Activated T-cell treated with anti-CD3 and anti-CD28 coated beads, Interleukin-2, amount 50 U/mL, for 24 hours (primary cell): ENCODE data around the gene RAB44.
"Not testable (repeated sequence)": the region's sequence is repeated elsewhere in the genome, so short reads cannot be mapped to it uniquely, and the experiment has no call there.

Experiments
- DNase-seq: peaks from one replicate; pipeline ENCODE4 v3.0.0-alpha.2; 2020
- H3K27ac Mint-ChIP-seq: 2 replicates; pipeline ENCODE4 v1.8.0; 2020; ENCODE audit warnings: mild to moderate bottlenecking, mixed read lengths
- H3K27me3 Mint-ChIP-seq: 2 replicates; pipeline ENCODE4 v1.8.0; 2020; ENCODE audit warnings: mixed read lengths
- H3K36me3 Mint-ChIP-seq: 2 replicates; pipeline ENCODE4 v1.8.0; 2020; ENCODE audit warnings: low read depth, mixed read lengths
- H3K4me1 Mint-ChIP-seq: 2 replicates; pipeline ENCODE4 v1.8.0; 2020; ENCODE audit warnings: low read depth, mixed read lengths
- H3K4me3 Mint-ChIP-seq: 2 replicates; pipeline ENCODE4 v1.8.0; 2020; ENCODE audit warnings: mild to moderate bottlenecking, moderate library complexity, mixed read lengths
- H3K9me3 Mint-ChIP-seq: 2 replicates; pipeline ENCODE4 v1.8.0; 2020; ENCODE audit warnings: mixed read lengths

Gene RAB44

DNA sequence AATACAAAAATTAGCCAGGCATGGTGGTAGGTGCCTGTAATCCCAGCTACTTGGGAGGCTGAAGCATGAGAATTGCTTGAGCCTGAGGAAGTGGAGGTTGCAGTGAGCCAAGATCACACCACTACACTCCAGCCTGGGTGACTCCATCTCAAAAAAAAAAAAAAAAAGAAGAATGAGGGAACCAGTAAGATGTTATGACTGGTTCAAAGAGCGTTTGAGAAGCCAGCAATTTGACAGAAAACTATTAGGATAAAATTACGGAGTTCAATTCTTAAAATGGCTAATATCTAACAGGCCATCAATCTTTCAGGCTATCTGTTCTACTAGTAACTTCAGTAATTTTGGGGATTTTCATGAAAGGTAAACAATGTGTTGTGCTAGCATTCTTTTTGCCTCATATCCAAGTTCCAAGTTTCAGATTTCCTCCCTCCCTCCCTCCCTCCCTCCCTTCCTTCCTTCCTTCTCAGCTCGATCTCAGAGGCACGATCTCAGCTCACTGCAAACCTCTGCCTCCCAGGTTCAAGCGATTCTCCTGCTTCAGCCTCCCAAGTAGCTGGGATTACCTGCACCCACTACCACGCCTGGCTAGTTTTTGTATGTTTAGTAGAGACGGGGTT lies 7.4 kb downstream of the RAB44 start:
- H3K9me3 Mint-ChIP-seq, DNase-seq, H3K27me3 Mint-ChIP-seq, H3K4me3 Mint-ChIP-seq, H3K27ac Mint-ChIP-seq, H3K4me1 Mint-ChIP-seq, H3K36me3 Mint-ChIP-seq: not testable (repeated sequence)

GRCh38 chr6:36706339-36706738 lies 8.7 kb downstream of the RAB44 start:
- peaks cover 2% of the 10 kb centered on the region for H3K4me1 Mint-ChIP-seq
- H3K27ac Mint-ChIP-seq: no peak overlapping the region
- no peaks in the 10 kb centered on the region for H3K36me3 Mint-ChIP-seq
- H3K27me3 Mint-ChIP-seq: no peaks in the 10 kb centered on the region
- H3K4me3 Mint-ChIP-seq: no peak overlapping the region
- no peak for DNase-seq
- H3K9me3 Mint-ChIP-seq: no peaks in the 10 kb centered on the region

- Mint-ChIP-seq H3K4me1 (peaks cover 3% of the 10 kb centered on the region), H3K9me3 (no peaks in the 10 kb centered on the region), H3K27me3 (no peaks in the 10 kb centered on the region), H3K27ac (no peak overlapping the region), H3K36me3 (no peaks in the 10 kb centered on the region), H3K4me3 (no peak overlapping the region)
- peak; percentile 9 for DNase-seq
Observed at GRCh38 chr6:36712816-36713215, 15.2 kb downstream of the RAB44 start.

- H3K4me1 Mint-ChIP-seq: peaks cover 3% of the 10 kb centered on the region
- no peaks in the 10 kb centered on the region for H3K27me3 Mint-ChIP-seq
- no peaks in the 10 kb centered on the region for H3K9me3 Mint-ChIP-seq
- H3K36me3 Mint-ChIP-seq: no peaks in the 10 kb centered on the region
- peak; percentile 21 for DNase-seq
- no peak overlapping the region for H3K27ac Mint-ChIP-seq
- H3K4me3 Mint-ChIP-seq: no peak overlapping the region
Observed at GRCh38 chr6:36713846-36714245, 16.2 kb downstream of the RAB44 start.

DNA sequence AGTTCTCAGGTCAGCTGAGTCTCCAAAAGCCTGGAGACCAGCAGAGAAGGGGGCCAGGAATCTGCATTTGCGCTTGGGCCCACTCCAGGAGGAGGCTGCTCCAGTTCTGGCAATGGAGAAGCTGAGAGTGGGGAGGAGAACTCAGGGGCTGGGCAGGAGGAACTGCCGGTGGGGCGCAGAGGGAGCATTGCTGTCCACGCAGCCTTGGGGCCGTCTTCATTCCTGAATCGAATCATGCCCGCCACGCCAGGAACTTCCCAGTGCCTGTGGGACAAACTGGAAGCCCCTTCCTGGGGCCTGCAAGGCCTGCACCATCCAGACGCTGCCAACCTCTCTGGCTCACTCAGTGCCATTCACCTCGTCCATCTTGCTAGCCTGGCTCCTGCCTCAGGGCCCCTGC lies 16.9 kb downstream of the RAB44 start:
- H3K9me3 Mint-ChIP-seq: no peaks in the 10 kb centered on the region
- H3K27ac Mint-ChIP-seq: no peak overlapping the region
- H3K36me3 Mint-ChIP-seq: no peaks in the 10 kb centered on the region
- DNase-seq: no peak
- no peaks in the 10 kb centered on the region for H3K27me3 Mint-ChIP-seq
- H3K4me3 Mint-ChIP-seq: no peak overlapping the region
- peaks cover 3% of the 10 kb centered on the region for H3K4me1 Mint-ChIP-seq

- no peak for DNase-seq
- no peak overlapping the region for H3K4me3 Mint-ChIP-seq
- H3K27me3 Mint-ChIP-seq: no peaks in the 10 kb centered on the region
- no peak overlapping the region for H3K27ac Mint-ChIP-seq
- H3K4me1 Mint-ChIP-seq: peaks cover 3% of the 10 kb centered on the region
- H3K9me3 Mint-ChIP-seq: no peaks in the 10 kb centered on the region
- no peaks in the 10 kb centered on the region for H3K36me3 Mint-ChIP-seq
Observed at GRCh38 chr6:36715469-36715868, 17.8 kb downstream of the RAB44 start.

DNA sequence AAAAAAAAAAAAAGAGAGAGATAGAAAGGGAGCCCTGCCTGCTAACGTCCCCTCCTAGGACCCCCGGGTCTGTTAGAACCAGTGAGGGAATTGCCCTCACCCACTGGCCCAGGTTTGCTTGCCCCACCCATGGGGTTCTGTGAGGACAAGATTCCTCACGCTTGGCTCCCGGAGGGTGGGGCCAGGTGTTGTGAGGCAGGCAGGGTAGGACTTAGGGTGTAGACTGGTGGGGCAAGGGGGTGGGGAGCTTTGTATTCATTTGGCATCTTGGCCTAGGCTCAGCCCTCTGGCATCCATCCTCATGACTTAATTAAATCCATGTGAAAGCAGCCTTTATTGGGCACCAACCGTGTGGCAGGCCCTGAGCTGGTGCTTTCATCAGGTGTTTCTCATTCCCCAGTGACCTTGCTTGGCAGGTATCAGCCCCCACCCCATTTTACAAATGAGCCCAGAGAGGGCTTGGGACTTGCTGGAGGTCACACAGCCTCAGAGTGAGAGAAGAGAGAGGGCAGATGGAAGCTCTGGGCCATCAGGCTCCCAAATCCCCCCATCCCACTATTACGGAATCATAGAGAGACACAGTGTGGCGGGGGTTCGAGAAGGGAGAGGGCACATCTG lies 19.0 kb downstream of the RAB44 start:
- Mint-ChIP-seq H3K27me3 (no peaks in the 10 kb centered on the region), H3K4me1 (peaks cover 3% of the 10 kb centered on the region), H3K27ac (no peak overlapping the region), H3K36me3 (no peaks in the 10 kb centered on the region), H3K9me3 (no peaks in the 10 kb centered on the region), H3K4me3 (no peak overlapping the region)
- DNase-seq: no peak

- H3K27me3 Mint-ChIP-seq: no peaks in the 10 kb centered on the region
Observed at GRCh38 chr6:36717231-36717825, 19.7 kb downstream of the RAB44 start.

DNA sequence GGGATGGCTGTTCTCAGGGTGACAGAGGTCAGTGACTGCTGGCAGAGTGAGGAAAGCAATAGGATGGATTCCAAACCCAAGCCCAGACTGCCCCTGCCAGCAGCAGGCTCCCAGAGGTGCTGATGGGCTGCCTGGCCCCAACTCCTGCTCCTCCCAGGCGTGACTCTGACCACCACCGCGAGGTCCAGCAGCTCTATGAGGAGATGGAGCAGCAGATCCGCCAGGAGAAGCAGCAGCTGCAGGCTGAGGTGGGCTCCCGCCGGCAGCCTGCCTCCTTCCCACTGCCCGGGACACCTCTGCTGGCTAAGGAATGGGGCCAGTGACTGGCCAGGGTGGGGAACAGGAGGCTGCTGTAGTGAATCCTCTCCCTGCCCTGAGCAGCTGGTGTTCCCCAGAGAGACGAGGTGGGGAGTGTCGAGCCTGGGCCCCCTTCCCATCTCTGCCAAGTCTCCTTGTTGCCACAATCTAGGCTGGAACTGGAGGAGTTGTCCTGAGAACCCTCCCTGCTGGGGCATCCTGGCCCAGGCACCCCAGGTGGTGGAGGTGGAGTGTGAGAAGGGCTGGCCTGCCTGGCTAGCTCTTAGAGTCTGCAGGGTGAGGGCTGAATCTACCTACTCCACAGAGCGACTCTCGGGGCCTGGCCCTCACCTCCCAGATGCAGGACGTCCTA lies 20.4 kb downstream of the RAB44 start:
- no peak for DNase-seq
- no peak overlapping the region for H3K4me3 Mint-ChIP-seq
- no peaks in the 10 kb centered on the region for H3K27me3 Mint-ChIP-seq
- no peak overlapping the region for H3K27ac Mint-ChIP-seq
- H3K9me3 Mint-ChIP-seq: no peaks in the 10 kb centered on the region
- H3K36me3 Mint-ChIP-seq: no peaks in the 10 kb centered on the region
- no peaks in the 10 kb centered on the region for H3K4me1 Mint-ChIP-seq

More at GRCh38 chr6:36717231-36717825, 19.7 kb downstream of the RAB44 start:
- Mint-ChIP-seq H3K4me1 (peaks cover 3% of the 10 kb centered on the region), H3K27ac (no peak overlapping the region), H3K9me3 (no peaks in the 10 kb centered on the region), H3K4me3 (no peak overlapping the region), H3K36me3 (no peaks in the 10 kb centered on the region)
- DNase-seq: no peak

DNA sequence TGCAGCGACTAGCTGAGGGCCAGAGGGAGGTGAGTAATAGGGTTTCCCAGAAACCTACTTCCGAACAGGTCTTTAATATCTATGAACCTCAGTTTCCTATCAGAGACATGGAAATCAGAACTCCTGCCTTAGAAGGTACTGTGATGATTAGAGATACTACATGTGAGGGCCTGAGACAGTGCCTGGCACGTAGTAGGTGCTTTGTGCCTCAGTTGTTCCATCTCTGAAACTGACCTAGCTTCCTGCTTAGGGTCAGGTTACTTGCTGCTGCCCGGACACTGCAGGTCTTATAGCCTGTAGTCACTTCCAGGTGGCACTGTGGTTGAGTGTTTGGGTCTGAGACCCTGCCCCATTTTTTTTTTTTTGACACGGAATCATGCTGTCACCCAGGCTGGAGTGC lies 20.9 kb downstream of the RAB44 start:
- H3K4me1 Mint-ChIP-seq: no peaks in the 10 kb centered on the region

DNA sequence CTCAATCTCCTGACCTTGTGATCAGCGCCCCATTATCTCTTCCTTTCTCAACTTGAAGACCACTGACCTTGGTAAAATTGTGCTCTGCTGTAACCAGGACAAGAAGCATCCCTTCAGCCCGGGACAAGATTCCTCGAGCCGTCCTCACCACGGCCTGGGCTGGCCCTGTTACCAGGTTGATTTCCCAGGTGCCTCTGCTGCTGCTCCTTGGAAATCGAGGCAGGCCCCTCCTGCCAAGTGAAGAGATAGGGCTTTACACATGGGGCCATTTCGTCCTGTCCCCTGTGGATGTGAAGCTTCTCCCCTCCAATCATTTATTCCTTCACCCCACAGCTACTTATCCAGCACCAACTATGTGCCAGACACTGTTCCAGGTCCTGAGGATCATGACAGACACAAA lies 21.5 kb downstream of the RAB44 start:
- Mint-ChIP-seq H3K27ac (no peak overlapping the region), H3K36me3 (no peaks in the 10 kb centered on the region), H3K4me3 (no peak overlapping the region), H3K27me3 (no peaks in the 10 kb centered on the region), H3K9me3 (no peaks in the 10 kb centered on the region), H3K4me1 (no peaks in the 10 kb centered on the region)
- no peak for DNase-seq

More for the DNA sequence above, 20.9 kb downstream of the RAB44 start:
- H3K27ac Mint-ChIP-seq: no peak overlapping the region
- no peaks in the 10 kb centered on the region for H3K36me3 Mint-ChIP-seq
- no peak overlapping the region for H3K4me3 Mint-ChIP-seq
- no peaks in the 10 kb centered on the region for H3K9me3 Mint-ChIP-seq
- H3K27me3 Mint-ChIP-seq: no peaks in the 10 kb centered on the region
- no peak for DNase-seq

DNA sequence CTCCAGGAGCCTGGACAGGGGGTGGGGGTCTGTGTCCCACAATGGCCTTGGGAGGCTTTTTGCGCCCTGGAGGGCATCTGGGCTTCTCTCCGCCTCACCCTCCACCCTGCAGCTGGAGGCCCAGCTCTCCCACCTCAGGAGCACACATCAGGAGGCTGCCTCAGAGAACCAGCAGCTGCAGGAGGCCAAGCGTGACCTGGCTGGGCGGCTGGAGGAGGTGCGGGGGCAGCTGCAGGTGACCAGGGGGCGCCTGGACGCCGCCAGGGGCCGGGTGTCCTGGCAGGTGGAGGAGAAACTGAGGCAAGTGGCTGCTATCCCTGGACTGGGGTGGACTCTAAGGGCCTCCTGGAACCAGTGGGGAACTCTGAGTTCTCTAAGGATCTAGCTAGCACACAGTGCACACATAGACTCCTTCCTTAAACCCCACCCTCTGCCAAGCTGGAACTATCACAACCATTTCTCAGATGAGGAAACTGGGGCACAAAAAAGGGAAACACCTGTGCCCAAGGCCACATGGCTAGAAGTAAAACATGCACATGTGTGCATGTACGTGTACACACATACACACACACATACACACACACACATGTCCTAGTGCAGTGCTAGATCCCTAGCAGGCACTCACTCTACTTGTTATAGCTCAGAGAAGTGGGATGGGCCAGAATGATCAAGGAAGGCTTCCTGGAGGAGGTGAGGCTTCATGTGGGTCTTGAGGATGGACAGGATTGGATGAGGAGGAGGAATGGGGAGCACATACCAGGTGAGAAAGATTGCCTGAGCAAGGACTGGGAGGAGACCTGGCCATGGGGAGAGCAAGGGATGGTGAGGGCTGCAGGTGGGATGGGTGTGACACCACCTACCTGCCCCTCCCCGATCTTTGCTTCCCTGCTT lies 22.9 kb downstream of the RAB44 start:
- DNase-seq: no peak
- no peak overlapping the region for H3K4me3 Mint-ChIP-seq
- no peaks in the 10 kb centered on the region for H3K27me3 Mint-ChIP-seq
- H3K9me3 Mint-ChIP-seq: no peaks in the 10 kb centered on the region
- no peaks in the 10 kb centered on the region for H3K36me3 Mint-ChIP-seq
- peak overlapping the region; percentile 14 for H3K27ac Mint-ChIP-seq
- peaks cover 3% of the 10 kb centered on the region for H3K4me1 Mint-ChIP-seq

DNA sequence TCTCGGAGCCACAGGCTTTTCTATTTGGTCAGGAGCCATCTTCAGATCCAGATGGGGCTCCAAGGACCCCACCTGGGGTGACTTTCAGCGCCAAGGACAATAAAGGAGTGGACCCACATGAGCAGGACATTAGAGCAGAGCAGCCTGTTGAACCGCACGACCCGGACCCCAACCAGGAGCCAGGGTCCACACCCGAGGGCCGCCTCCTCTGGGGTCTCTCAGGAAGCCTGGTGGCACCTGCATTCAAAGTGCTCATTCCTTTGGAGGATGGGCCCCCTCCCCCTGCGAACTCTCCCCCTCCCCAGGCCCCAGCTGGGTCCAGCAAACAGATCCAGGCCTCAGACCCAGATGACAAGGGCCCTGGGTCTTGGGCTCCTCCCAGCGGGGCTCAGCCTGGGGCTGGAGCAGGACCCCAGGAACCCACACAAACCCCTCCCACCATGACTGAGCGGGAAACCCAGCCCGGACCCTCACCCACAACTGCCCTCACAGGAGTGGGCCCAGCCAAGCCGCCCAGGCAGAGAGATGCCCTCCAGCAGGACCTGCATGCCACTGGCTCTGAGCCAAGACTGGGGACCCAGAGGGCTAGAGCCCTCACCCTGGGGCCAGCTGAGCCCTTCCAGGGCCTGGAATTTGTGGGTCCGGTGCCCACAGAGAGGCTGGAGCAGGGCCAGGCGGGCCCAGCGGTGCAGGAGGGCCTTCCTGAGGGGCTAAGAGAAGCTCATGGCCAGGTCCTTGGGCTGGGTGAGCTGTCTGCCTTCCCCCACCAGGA lies 23.9 kb downstream of the RAB44 start:
- no peaks in the 10 kb centered on the region for H3K9me3 Mint-ChIP-seq
- no peaks in the 10 kb centered on the region for H3K36me3 Mint-ChIP-seq
- H3K27me3 Mint-ChIP-seq: no peaks in the 10 kb centered on the region
- no peak overlapping the region for H3K4me3 Mint-ChIP-seq
- no peak overlapping the region for H3K27ac Mint-ChIP-seq
- H3K4me1 Mint-ChIP-seq: peaks cover 6% of the 10 kb centered on the region
- DNase-seq: no peak

GRCh38 chr6:36722365-36722764 lies 24.7 kb downstream of the RAB44 start:
- H3K4me1 Mint-ChIP-seq: peaks cover 14% of the 10 kb centered on the region
- H3K9me3 Mint-ChIP-seq: no peaks in the 10 kb centered on the region
- no peak overlapping the region for H3K27ac Mint-ChIP-seq
- no peaks in the 10 kb centered on the region for H3K36me3 Mint-ChIP-seq
- H3K27me3 Mint-ChIP-seq: no peaks in the 10 kb centered on the region
- DNase-seq: no peak
- no peak overlapping the region for H3K4me3 Mint-ChIP-seq
